GM12878 (cell line): ENCODE results near the gene PPP1R15A. TPM values are rescaled to one million over a fixed set of nuclear protein-coding genes. Genes with fewer than 3 reads are reported as not detected.

ENCODE experiments used
- ATAC-seq: fragments of 200-7000 bp; cut with Tn5 transposase; 3 replicates; pipeline ENCODE4 v1.9.1; 2020; ENCODE audit warnings: mild to moderate bottlenecking, moderate library complexity
- BruUV-seq: library from RNA; stranded (reverse); fragments of 400-500 nt; replicated peaks from 2 replicates; lab custom pipeline; 2021; lab: Mats Ljungman, UMichigan
- CTCF ChIA-PET: fragments of 300-600 bp; sonication (Branson Sonifier 250); formaldehyde crosslinking; extraction: SDS; loops from one replicate; lab custom pipeline; 2021; ENCODE audit warnings: inconsistent platforms; lab: Yijun Ruan, JAX
- POLR2A ChIA-PET: fragments of 350-600 bp; formaldehyde crosslinking; extraction: SDS; loops from one replicate; lab custom pipeline; 2021; ENCODE audit warnings: inconsistent platforms; lab: Charles Lee
- RAD21 ChIA-PET: fragments of 300-600 bp; sonication (Branson Sonifier 250); formaldehyde crosslinking; loops from one replicate; lab custom pipeline; 2023; ENCODE audit warnings: antibody characterized with exemption; ENCODE audit not compliant: unreplicated experiment; lab: Charles Lee
- SMC1A ChIA-PET: fragments of 300-600 bp; sonication (Branson Sonifier 250); formaldehyde crosslinking; loops from one replicate; lab custom pipeline; 2023; ENCODE audit not compliant: unreplicated experiment, uncharacterized antibody; lab: Charles Lee
- DNase-seq: peaks from one replicate; pipeline ENCODE4 v3.0.0-alpha.2; 2011; ENCODE audit warnings: low read depth, low spot score
- FAIRE-seq: peaks from 3 replicates; lab custom pipeline; 2011; peaks lifted over from hg19 to GRCh38; lab: Jason Lieb, UNC
- H2AFZ ChIP-seq: 2 replicates; pipeline ENCODE4 v1.6.0; 2011; ENCODE audit warnings: low read depth, low read length, control low read depth; ENCODE audit not compliant: control insufficient read depth
- H3K27ac ChIP-seq: 2 replicates; pipeline ENCODE4 v1.5.1; 2011; ENCODE audit warnings: control low read depth; ENCODE audit not compliant: control insufficient read depth, insufficient read depth
- H3K27me3 ChIP-seq, 2 experiments: replicated peaks in 1 of 2; 2 replicates each; pipeline versions ENCODE4 v1.6.0 to v1.6.1; 2011; ENCODE audit warnings: low read length in 1 of 2; ENCODE audit not compliant: control insufficient read depth in 2 of 2, insufficient read depth in 2 of 2
- H3K36me3 ChIP-seq, 2 experiments: 2 replicates each; pipeline ENCODE4 v1.5.1; 2011; ENCODE audit warnings: low read length in 1 of 2; ENCODE audit not compliant: control insufficient read depth in 2 of 2, insufficient read depth in 2 of 2
- H3K4me1 ChIP-seq: 2 replicates; pipeline ENCODE4 v1.6.1; 2011; ENCODE audit warnings: mild to moderate bottlenecking, low read length, moderate library complexity, mixed read lengths; ENCODE audit not compliant: control insufficient read depth, insufficient read depth
- H3K4me2 ChIP-seq: 2 replicates; pipeline ENCODE4 v1.6.0; 2011; ENCODE audit warnings: control low read depth; ENCODE audit not compliant: control insufficient read depth, insufficient read depth
- H3K4me3 ChIP-seq: fragments of 200-600 bp; sonication (generic); 2 replicates; pipeline ENCODE4 v1.5.1; 2016
- H3K79me2 ChIP-seq: 2 replicates; pipeline ENCODE4 v1.6.0; 2011; ENCODE audit warnings: low read length; ENCODE audit not compliant: control insufficient read depth, insufficient read depth
- H3K9ac ChIP-seq: 2 replicates; pipeline ENCODE4 v1.8.0; 2011; ENCODE audit warnings: low read length, control low read depth, mixed read lengths; ENCODE audit not compliant: control insufficient read depth, insufficient read depth
- H3K9me3 ChIP-seq: replicated peaks from 3 replicates; pipeline ENCODE4 v1.5.1; 2011; ENCODE audit warnings: mild to moderate bottlenecking, low read length; ENCODE audit not compliant: control insufficient read depth, insufficient read depth
- H4K20me1 ChIP-seq: 2 replicates; pipeline ENCODE4 v1.6.0; 2011; ENCODE audit not compliant: control insufficient read depth, insufficient read depth
- BCL3 ChIP-seq: IDR thresholded peaks from 2 replicates; pipeline ENCODE4 v1.6.1; 2011; ENCODE audit warnings: borderline replicate concordance, low read depth, mild to moderate bottlenecking, moderate library complexity, low read length; ENCODE audit not compliant: insufficient read depth, poor library complexity, severe bottlenecking
- BMI1 ChIP-seq: fragments of 450-650 bp; IDR thresholded peaks from 2 replicates; pipeline ENCODE4 v1.6.1; 2016; ENCODE audit warnings: mild to moderate bottlenecking, moderate library complexity, borderline replicate concordance
- EGR1 ChIP-seq, 2 experiments: IDR thresholded peaks; 1 replicate in 1 of 2; 2 replicates in 1 of 2; pipeline ENCODE4 v1.6.1; 2011 to 2012; ENCODE audit warnings: low read depth in 2 of 2, low read length in 2 of 2, borderline replicate concordance in 1 of 2, mild to moderate bottlenecking in 1 of 2, moderate library complexity in 1 of 2
- MEF2B ChIP-seq: fragments of 450-650 bp; IDR thresholded peaks from 2 replicates; pipeline ENCODE4 v1.6.1; 2018; ENCODE audit warnings: mild to moderate bottlenecking, moderate library complexity; ENCODE audit not compliant: partially characterized antibody, poor library complexity, severe bottlenecking
- POLR2A ChIP-seq: IDR thresholded peaks from 2 replicates; pipeline ENCODE4 v1.6.1; 2011; ENCODE audit warnings: low read depth, mild to moderate bottlenecking, low read length
- RAD21 ChIP-seq: IDR thresholded peaks from 2 replicates; pipeline ENCODE4 v1.6.1; 2011; ENCODE audit warnings: mild to moderate bottlenecking, low read depth, low read length, moderate library complexity; ENCODE audit not compliant: insufficient read depth
- RCOR1 ChIP-seq: conservative IDR thresholded peaks from 2 replicates; pipeline ENCODE4 v1.6.1; 2012; ENCODE audit warnings: low read depth, low read length, improper control_type of control experiment
- REST ChIP-seq: IDR thresholded peaks from 2 replicates; pipeline ENCODE4 v1.6.1; 2012; ENCODE audit warnings: mild to moderate bottlenecking, low read depth, low read length
- SREBF1 ChIP-seq: IDR thresholded peaks from 2 replicates; pipeline ENCODE4 v1.6.1; 2012; ENCODE audit warnings: mild to moderate bottlenecking, low read length
- TARDBP ChIP-seq: IDR thresholded peaks from 2 replicates; pipeline ENCODE4 v1.6.1; 2016; ENCODE audit warnings: borderline replicate concordance
- ZBED1 ChIP-seq: IDR thresholded peaks from 2 replicates; pipeline ENCODE4 v1.6.1; 2016; ENCODE audit warnings: borderline replicate concordance
- ZNF384 ChIP-seq: IDR thresholded peaks from 2 replicates; pipeline ENCODE4 v1.6.1; 2012; ENCODE audit warnings: low read depth, mild to moderate bottlenecking, low read length, improper control_type of control experiment, borderline replicate concordance
- ZNF592 ChIP-seq: fragments of 450-650 bp; IDR thresholded peaks from 2 replicates; pipeline ENCODE4 v1.6.1; 2017; ENCODE audit warnings: mild to moderate bottlenecking, moderate library complexity
- WGBS: methylation state at CpG from one replicate; pipeline ENCODE4 v1.1.6; 2016; ENCODE audit warnings: low lambda C conversion rate; ENCODE audit not compliant: insufficient replicate concordance, insufficient coverage; ENCODE audit errors: missing lambda C conversion rate; 5-methylcytosine and 5-hydroxymethylcytosine counted together
- in situ Hi-C: fragments of 300-500 bp; cut with MboI; formaldehyde crosslinking; loops from 9 replicates; pipeline ENCODE4 v1.14.3; 2018; ENCODE audit warnings: mixed read lengths
- intact Hi-C: fragments of 100-400 bp; cut with micrococcal nuclease; formaldehyde crosslinking; loops from one replicate; pipeline ENCODE4 v1.14.2; 2022; ENCODE audit not compliant: unreplicated experiment
- polyA plus RNA-seq, 11 experiments: library from polyadenylated mRNA; depleted of rRNA in 4 of 11; unstranded in 6 of 11; stranded (reverse) in 5 of 11; fragments of >200 nt; fragmentation: Nextera tagmentation in 4 of 11; fragmentation: Illumina TruSeq in 1 of 11; extraction: Ambion mirVana in 4 of 11; extraction: Trizol in 1 of 11; gene quantifications; 1 replicate in 1 of 11; 2 replicates in 10 of 11; pipeline versions ENCODE4 v1.2.1 to v1.2.3, GENCODE V29; 2011 to 2016; ENCODE audit warnings: inconsistent platforms in 2 of 11, missing spikeins in 2 of 11, low read depth in 1 of 11
- total RNA-seq, 4 experiments: library from RNA; depleted of rRNA in 3 of 4; stranded (reverse); fragments of >200 nt in 3 of 4; fragmentation: Illumina TruSeq in 1 of 4; extraction: Trizol in 1 of 4; gene quantifications; 2 replicates each; pipeline versions ENCODE4 v1.2.1 to v1.2.3, GENCODE V29; 2013 to 2021

PPP1R15A gene
- total and polyA plus RNA-seq, 10 of the 15 experiments (the other 5 are each of a cell fraction or from before 2014, with no cell fraction given) = 0.68 to 50.8 (median 27.7) TPM

GRCh38 chr19:48895226-48895625 is 23.0 kb downstream of the PPP1R15A start (continued):
- TF ChIP-seq RAD21 (no peak), ZNF384 (no peak), SREBF1 (no peak), RCOR1 (no peak), TARDBP (no peak), REST (no peak)

GRCh38 chr19:48896191-48896720 is 24.0 kb downstream of the PPP1R15A start:
- ChIA-PET RAD21 (interaction anchor here (1.0 to 2.0 kb wide), 5 partner anchors 10 to 70 kb away, joined by 3 to 10 read pairs (median 5); no protein-coding TSS in a partner anchor), CTCF (interaction anchor here (1.1 to 1.4 kb wide), 3 partner anchors 10 to 54 kb away, joined by 4 to 6 read pairs (median 5); no protein-coding TSS in a partner anchor), POLR2A (interaction anchor here (0.6 to 2.6 kb wide), 11 partner anchors 10 to 1627 kb away, joined by 3 to 22 read pairs (median 5); partner anchors contain the start of gene PPP1R15A), SMC1A (interaction anchor here (1.3 to 1.7 kb wide), 2 partner anchors 57 to 70 kb away, joined by 3 read pairs; no protein-coding TSS in a partner anchor)
- Histone ChIP-seq H3K4me3 (peak overlapping the region; percentile 56), H3K4me2 (peak overlapping the region; percentile 71), H3K9ac (no peak overlapping the region), H3K79me2 (peaks cover 11% of the 10 kb centered on the region), H3K9me3 (no peaks in the 10 kb centered on the region), H3K27me3 (no peaks in the 10 kb centered on the region), H3K36me3 (no peaks in the 10 kb centered on the region), H2AFZ (peak overlapping the region; percentile 75), H3K27ac (no peak overlapping the region), H4K20me1 (no peaks in the 10 kb centered on the region), H3K4me1 (peaks cover 5% of the 10 kb centered on the region)
- in situ Hi-C loops (no loop called here), intact Hi-C loops (no loop called here)
- BruUV-seq = no TSS peak
- WGBS = 14% methylated on average over 19 of the region's 25 CpGs
- FAIRE-seq = no peak
- peak; percentile 80 for ATAC-seq
- no peak for DNase-seq
- TF ChIP-seq BCL3 (no peak), EGR1 (IDR thresholded peaks at IDR 0.05; ENCODE audit: borderline replicate concordance in 1 of 2, low read depth in 2 of 2, low read length in 2 of 2) (0 out of 3 replicates have a peak, but pooled peaks of 1 of the 2 experiments have one; percentile 32), POLR2A (0 out of 2 replicates have a peak, but pooled peaks have one; percentile 27), BMI1 (no peak), ZNF592 (no peak), ZBED1 (no peak), MEF2B (peak; percentile 53)
